NCI-H526 treated with DMSO at 0.1 percent for 48 hours (cell line): Measurements from ENCODE around the gene B4GALNT3.

ENCODE experiments used
- DNase-seq: peaks from one replicate; lab custom pipeline; 2025; lab: John Stamatoyannopoulos, UW

B4GALNT3 gene

DNA sequence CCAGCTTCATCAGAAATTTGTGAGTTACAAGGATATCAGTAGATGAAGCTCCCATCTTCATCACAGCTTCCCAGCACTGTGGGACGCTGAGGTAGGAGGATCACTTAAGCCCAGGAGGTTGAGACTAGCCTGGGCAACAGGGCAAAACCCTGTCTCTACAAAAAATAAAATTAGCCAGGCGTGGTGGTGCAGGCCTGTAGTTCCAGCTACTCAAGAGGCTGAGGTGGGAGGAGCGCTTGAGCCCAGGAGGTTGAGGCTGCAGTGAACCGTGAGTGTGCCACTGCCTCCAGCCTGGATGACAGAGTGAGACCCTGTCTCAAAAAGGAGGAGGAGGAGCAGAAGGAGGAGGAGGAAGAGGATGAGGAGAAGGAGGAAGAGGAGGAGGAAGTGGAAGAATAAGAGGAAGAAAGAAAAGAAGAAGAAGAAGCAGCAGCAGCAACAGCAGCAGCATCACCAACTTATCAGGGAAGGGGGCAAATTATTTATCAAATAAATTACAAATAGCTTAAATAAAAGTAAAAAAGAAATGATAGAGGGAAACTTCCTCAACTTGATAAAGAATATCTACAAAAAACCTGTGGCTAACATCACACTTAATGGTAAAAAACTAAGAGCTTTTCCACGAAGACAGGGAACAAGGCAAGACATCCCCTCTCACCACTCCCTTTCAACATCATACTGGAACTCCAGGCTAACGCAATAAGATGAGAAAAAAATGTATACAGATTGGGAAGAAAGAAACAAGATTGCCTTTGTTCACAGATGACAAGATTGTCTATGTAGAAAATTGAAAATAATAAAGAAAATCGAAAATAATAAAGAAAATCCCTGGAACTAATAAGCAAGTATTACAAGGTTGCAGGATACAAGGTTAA is 133.9 kb downstream of the B4GALNT3 start:
- no peak for DNase-seq

DNA sequence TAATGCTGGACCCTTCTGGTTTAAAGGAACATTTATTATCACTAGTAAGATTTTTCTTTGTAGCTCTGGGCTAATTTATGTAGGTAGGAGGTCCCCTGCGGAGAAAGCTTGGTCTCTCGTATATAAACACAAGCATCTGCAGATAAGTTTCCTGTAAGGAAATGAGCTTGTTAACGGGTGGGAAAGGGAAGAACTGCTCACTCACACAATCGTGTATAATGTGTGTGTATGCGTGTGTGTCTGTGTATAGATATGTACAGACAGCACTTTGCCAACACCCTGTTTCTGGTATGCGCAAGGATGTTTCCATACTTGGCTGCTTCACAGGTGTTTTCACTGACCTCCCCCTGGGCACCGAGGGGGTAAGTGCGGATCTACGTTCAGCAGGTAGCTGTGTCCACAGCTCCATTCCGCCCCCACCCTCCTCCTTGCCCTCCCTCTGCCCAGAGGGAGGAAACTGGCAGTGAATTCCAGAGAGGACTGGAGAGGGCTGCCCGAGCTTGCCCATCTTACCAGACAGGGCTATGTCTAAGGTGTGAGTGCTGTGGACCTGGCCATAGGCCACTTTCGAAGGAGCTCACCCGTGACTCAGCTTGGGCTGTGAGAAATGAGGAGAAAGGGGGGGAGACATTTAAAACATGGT is 138.3 kb downstream of the B4GALNT3 start:
- no peak for DNase-seq

DNA sequence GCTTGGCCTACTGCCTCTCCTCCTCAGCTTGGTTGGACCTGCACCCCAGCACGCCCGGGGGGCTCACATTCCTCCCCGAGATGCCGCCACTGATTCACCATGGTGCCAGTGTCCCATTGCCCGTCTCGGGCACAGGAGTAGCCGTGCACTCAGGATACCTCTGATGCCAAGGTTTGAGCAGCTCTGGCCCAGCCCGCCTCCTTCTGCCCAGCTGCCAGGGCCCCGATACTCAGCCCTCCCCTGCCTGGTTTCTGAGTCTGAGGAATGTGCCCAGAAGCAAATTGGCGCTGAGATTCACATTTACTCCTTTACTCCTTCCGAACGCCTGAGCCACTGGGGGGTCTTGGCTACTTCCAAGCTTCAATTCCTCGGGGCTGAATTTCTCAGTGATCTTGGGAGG is 140.0 kb downstream of the B4GALNT3 start:
- DNase-seq, result no peak

DNA sequence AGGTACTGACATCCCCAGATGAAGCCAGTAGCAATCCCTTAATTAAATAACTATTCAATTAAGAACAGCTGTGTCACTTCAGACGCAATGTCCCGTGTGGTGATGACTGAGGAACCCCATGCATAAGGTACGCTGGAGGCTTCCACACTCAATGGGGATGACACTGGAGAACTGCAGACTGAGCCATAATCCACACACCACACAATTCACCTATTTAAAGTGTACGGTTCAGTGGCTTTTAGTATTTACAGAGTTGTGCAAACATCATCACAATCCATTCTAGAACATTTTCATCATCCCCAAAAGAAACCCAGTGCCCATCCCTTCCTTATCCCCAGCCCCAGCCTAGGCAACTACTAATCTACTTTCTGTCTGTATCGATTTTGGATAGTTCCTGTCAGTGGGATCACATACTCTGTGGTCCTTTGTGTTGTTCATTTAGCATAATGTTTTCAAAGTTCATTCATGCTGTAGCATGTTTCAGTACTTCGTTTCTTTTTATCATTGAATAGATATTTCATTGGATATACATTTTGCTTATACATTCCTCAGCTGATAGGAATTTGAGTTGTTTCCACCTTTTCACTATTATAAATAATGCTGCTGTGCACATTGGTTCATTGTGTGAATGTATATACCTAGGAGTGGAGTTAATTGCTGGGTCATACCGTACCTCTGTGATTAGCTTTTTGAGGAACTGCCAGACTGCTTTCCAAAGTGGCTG is 142.4 kb downstream of the B4GALNT3 start:
- no peak for DNase-seq

DNA sequence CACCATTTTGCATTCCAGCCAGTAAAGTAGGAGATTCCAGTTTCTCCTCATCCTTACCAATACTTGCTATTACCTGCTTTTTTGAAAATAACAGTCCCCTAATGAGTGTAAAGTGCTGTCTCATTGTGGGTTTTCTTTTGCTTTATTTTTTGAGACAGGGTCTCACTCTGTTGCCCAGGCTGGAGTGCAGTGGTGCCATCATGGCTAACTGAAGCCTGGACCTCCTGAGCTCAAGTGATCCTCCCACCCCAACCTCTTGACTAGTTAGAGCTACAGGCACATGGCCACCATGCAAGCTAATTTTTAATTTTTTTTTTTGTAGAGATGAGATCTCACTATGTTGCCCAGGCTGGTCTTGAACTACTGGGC is 142.9 kb downstream of the B4GALNT3 start:
- DNase-seq, result no peak

DNA sequence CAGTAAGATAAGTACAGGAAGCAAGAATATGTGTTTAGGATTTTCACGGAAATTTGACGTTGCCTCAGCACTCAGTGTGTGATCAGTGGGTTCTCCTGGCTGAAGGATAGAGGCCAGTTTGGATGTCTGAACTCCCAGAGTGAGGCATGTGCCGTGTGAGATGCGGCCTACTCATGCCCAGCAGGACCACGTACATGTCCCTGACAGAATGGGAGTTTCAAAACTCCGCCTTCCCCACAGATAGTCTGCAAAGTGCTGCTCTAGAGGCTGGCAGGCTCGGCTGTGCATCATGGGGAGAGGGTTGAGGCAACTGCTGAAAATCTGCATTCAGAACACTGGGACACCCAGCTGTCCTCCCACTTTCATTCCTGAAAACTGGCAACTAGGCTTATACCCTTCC is 145.2 kb downstream of the B4GALNT3 start:
- DNase-seq, result no peak

DNA sequence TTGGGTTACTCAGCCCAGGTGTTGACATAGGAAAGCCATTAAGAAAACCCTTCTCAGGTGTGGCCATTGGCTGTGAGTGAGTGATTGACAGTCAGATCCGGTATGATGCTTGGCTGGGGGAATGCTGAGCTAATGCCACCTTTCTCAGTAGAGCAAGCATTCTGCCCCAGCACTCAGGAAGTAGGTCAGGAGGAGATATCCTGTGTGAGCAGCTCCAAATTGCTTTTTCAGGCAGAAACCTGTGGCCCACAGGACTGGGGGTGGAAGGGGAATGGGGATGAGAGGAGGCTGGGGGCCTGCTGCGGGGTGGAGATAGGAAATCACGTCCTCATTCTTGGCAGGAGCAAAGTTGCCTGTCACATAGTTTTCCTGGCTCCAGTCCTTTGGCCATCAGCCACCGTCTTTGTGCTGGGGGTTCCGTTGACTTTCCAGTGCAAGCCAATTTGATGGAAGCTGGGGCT is 147.8 kb downstream of the B4GALNT3 start:
- no peak for DNase-seq

DNA sequence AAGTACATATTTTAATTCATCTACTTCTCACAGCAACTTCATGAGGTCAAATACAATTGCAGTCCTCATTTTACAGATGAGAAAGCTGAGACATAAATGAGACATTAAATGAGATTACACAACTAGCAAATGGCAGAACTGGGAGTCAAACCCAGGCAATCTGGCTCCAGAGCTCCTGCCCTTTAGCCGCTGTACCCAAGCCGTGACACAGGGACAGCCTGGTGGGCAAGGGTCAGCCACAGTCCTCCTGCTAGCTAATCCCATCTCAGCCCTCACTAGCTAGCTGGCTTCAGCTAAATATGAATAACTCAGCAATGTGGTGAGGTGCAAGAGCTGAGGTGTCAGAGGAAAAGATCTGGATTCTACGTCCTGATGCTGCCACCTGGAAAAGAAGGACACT is 148.7 kb downstream of the B4GALNT3 start:
- no peak for DNase-seq

DNA sequence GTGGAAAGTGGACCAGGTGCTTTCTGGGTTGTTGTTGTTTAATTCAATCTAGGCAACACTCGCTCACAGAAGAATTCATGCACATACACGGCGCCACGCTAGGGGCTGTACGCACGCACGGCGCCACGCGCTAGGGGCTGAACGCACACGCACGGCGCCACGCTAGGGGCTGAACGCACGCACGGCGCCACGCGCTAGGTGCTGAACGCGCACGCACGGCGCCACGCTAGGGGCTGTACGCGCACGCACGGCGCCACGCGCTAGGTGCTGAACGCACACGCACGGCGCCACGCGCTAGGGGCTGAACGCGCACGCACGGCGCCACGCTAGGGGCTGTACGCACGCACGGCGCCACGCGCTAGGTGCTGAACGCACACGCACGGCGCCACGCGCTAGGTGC is 149.2 kb downstream of the B4GALNT3 start:
- no peak for DNase-seq

DNA sequence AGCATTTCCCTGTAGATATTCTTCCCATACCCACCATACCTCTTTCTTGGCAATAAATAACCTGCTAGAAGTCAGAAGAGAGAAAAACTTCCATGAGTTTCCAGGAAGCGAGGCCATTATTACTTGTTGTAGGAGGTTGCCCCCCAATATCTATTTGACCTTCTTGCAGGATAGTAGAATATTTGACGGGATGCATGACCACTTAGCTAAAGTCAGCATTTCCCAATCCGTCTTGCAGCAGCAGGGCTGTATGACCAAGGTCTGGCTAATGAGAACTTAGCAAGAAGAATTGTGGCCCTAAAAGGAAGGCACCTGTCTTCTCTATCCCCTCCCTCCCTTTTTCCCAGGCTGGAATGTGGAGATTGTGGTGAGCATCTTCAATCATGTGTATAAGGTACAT is 152.0 kb downstream of the B4GALNT3 start:
- no peak for DNase-seq

DNA sequence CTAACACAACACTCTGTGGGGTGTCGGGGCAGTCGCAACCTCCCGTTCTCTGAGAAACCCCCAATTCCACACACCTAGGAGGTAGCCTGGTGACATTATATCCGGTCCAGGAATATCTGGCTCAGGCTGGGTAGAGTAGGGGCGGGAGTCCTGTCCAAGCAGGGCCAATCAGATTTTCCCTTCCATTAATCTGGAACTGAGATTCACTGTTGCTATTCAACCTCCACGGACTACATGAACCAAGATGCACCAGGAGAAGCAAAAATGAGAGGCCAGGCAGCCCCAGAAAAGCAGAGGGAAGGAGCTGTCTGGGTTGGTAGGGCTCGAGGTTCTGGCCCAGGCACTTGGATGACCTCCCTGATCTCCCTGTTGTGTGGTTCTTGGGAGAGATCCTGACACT is 152.6 kb downstream of the B4GALNT3 start:
- DNase-seq, result no peak

DNA sequence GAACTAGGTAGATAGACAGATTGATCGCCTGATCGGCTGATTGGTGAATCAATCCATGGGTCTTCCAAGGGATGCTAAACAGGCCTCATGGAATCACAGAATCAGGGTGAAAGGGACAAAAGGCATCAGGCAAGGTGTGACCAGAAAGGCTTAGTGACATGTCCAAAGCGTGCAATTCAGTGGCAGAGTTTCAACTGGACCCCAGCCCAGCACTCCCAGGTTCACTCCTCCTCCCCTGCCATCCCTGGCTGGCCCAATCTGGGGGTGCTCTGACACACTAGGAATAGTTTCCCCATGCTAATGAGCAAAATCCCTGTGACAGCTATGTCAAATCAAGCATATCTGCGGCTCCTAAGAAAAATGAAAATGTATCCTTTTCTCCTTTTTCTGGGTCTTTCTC is 153.1 kb downstream of the B4GALNT3 start:
- DNase-seq, result no peak
